IMR-90 (cell line): Measurements from ENCODE around the gene ILDR2. TPM values are rescaled to one million over a fixed set of nuclear protein-coding genes. Genes with fewer than 3 reads are reported as not detected.

ENCODE experiments used
- ATAC-seq: fragments of 200-7000 bp; cut with Tn5 transposase; 2 replicates; pipeline ENCODE4 v1.9.1; 2020; ENCODE audit warnings: low read depth, mild to moderate bottlenecking, moderate library complexity
- BruUV-seq: library from RNA; stranded (reverse); fragments of 400-500 nt; replicated peaks from 2 replicates; lab custom pipeline; 2021; lab: Mats Ljungman, UMichigan
- CTCF ChIA-PET: fragments of 300-600 bp; formaldehyde crosslinking; extraction: SDS; loops from one replicate; lab custom pipeline; 2021; ENCODE audit warnings: antibody characterized with exemption; lab: Yijun Ruan, JAX
- POLR2A ChIA-PET: fragments of 300-600 bp; sonication (Branson Sonifier 250); formaldehyde crosslinking; loops from one replicate; lab custom pipeline; 2022; ENCODE audit warnings: antibody characterized with exemption; ENCODE audit not compliant: unreplicated experiment; lab: Charles Lee
- DNase-seq: peaks from one replicate; pipeline ENCODE4 v3.0.0; 2013
- H2AFZ ChIP-seq: replicated peaks from 2 replicates; pipeline ENCODE3; 2013; ENCODE audit warnings: low read length, mild to moderate bottlenecking; ENCODE audit not compliant: poor library complexity
- H2AK5ac ChIP-seq: 2 replicates; pipeline ENCODE4 v1.6.1; 2013; ENCODE audit warnings: low read depth, low read length, inconsistent platforms
- H2AK9ac ChIP-seq: replicated peaks from 2 replicates; pipeline ENCODE3; 2013; ENCODE audit warnings: mild to moderate bottlenecking, low read depth, low read length, moderate library complexity; ENCODE audit not compliant: poor library complexity
- H2BK120ac ChIP-seq: 2 replicates; pipeline ENCODE4 v1.6.1; 2013; ENCODE audit warnings: low read depth, low read length, inconsistent platforms
- H2BK15ac ChIP-seq: 3 replicates; pipeline ENCODE4 v1.6.1; 2013; ENCODE audit warnings: low read depth, low read length, inconsistent platforms
- H2BK20ac ChIP-seq: 2 replicates; pipeline ENCODE4 v1.6.1; 2013; ENCODE audit warnings: low read depth, mild to moderate bottlenecking, inconsistent platforms, low read length, moderate library complexity
- H2BK5ac ChIP-seq: 2 replicates; pipeline ENCODE4 v1.6.1; 2013; ENCODE audit warnings: mild to moderate bottlenecking, low read depth, low read length, inconsistent platforms; ENCODE audit not compliant: poor library complexity, severe bottlenecking
- H3K14ac ChIP-seq: replicated peaks from 2 replicates; pipeline ENCODE4 v1.6.1; 2013; ENCODE audit warnings: low read depth, low read length, inconsistent platforms
- H3K18ac ChIP-seq: 2 replicates; pipeline ENCODE4 v1.6.1; 2013; ENCODE audit warnings: low read depth, low read length, control low read depth
- H3K23ac ChIP-seq: 2 replicates; pipeline ENCODE4 v1.6.1; 2013; ENCODE audit warnings: low read depth, low read length, inconsistent platforms
- H3K27ac ChIP-seq: 2 replicates; pipeline ENCODE4 v1.5.1; 2013; ENCODE audit warnings: mild to moderate bottlenecking, control low read depth, low read length; ENCODE audit not compliant: insufficient read depth
- H3K27me3 ChIP-seq: 2 replicates; pipeline ENCODE4 v1.6.1; 2013; ENCODE audit warnings: low read length; ENCODE audit not compliant: control insufficient read depth, insufficient read depth
- H3K36me3 ChIP-seq: 2 replicates; pipeline ENCODE4 v1.6.1; 2013; ENCODE audit warnings: low read length, mixed read lengths; ENCODE audit not compliant: control insufficient read depth, insufficient read depth
- H3K4ac ChIP-seq: 2 replicates; pipeline ENCODE4 v1.6.1; 2013; ENCODE audit warnings: low read depth, low read length, inconsistent platforms
- H3K4me1 ChIP-seq: 2 replicates; pipeline ENCODE4 v1.6.1; 2013; ENCODE audit warnings: low read length, mixed read lengths; ENCODE audit not compliant: control insufficient read depth, insufficient read depth
- H3K4me2 ChIP-seq: 2 replicates; pipeline ENCODE4 v1.6.1; 2013; ENCODE audit warnings: low read depth, mild to moderate bottlenecking, control low read depth, low read length, moderate library complexity
- H3K4me3 ChIP-seq: 2 replicates; pipeline ENCODE4 v1.5.1; 2013; ENCODE audit warnings: low read depth, mild to moderate bottlenecking, control low read depth, low read length, moderate library complexity; ENCODE audit not compliant: insufficient read depth
- H3K56ac ChIP-seq: 2 replicates; pipeline ENCODE4 v1.6.1; 2013; ENCODE audit warnings: low read length, inconsistent platforms; ENCODE audit not compliant: insufficient read depth; ENCODE audit errors: extremely low read depth
- H3K79me1 ChIP-seq, 2 experiments: 2 replicates each; pipeline ENCODE4 v1.6.1; 2013; ENCODE audit warnings: low read length in 2 of 2, inconsistent platforms in 1 of 2, low read depth in 1 of 2
- H3K9ac ChIP-seq: 2 replicates; pipeline ENCODE4 v1.6.1; 2013; ENCODE audit warnings: low read depth, low read length, control low read depth
- H3K9me1 ChIP-seq: 2 replicates; pipeline ENCODE4 v1.6.1; 2013; ENCODE audit warnings: low read length, inconsistent platforms; ENCODE audit not compliant: insufficient read depth
- H3K9me3 ChIP-seq: 2 replicates; pipeline ENCODE4 v1.6.1; 2013; ENCODE audit warnings: low read length; ENCODE audit not compliant: control insufficient read depth, insufficient read depth
- H4K20me1 ChIP-seq: 2 replicates; pipeline ENCODE4 v1.6.1; 2013; ENCODE audit warnings: low read length, inconsistent platforms; ENCODE audit not compliant: insufficient read depth
- H4K5ac ChIP-seq: 2 replicates; pipeline ENCODE4 v1.6.1; 2013; ENCODE audit warnings: mild to moderate bottlenecking, low read depth, low read length, control low read depth
- H4K8ac ChIP-seq, 2 experiments: 2 replicates each; pipeline ENCODE4 v1.6.1; 2013; ENCODE audit warnings: low read depth in 2 of 2, low read length in 2 of 2, control low read depth in 1 of 2, inconsistent platforms in 1 of 2
- H4K91ac ChIP-seq: 2 replicates; pipeline ENCODE4 v1.6.1; 2013; ENCODE audit warnings: low read depth, low read length, inconsistent platforms; ENCODE audit not compliant: insufficient read depth
- BHLHE40 ChIP-seq: fragments of 150-350 bp; IDR thresholded peaks from 2 replicates; pipeline ENCODE4 v1.6.1; 2016; ENCODE audit warnings: mild to moderate bottlenecking, low read depth, low read length
- CEBPB ChIP-seq: IDR thresholded peaks from 2 replicates; pipeline ENCODE4 v1.6.1; 2012; ENCODE audit warnings: low read depth, low read length, improper control_type of control experiment
- CHD1 ChIP-seq: IDR thresholded peaks from 2 replicates; pipeline ENCODE4 v1.6.1; 2012; ENCODE audit warnings: low read depth, low read length, improper control_type of control experiment
- CTCF ChIP-seq: conservative IDR thresholded peaks from 2 replicates; pipeline ENCODE4 v1.5.1; 2012; ENCODE audit warnings: mild to moderate bottlenecking, low read depth, low read length, improper control_type of control experiment
- ELK1 ChIP-seq: fragments of 150-350 bp; IDR thresholded peaks from 2 replicates; pipeline ENCODE4 v1.6.1; 2016; ENCODE audit warnings: low read depth, mild to moderate bottlenecking, low read length, moderate library complexity, borderline replicate concordance
- FOS ChIP-seq: fragments of 150-350 bp; IDR thresholded peaks from 2 replicates; pipeline ENCODE4 v1.6.1; 2016; ENCODE audit warnings: low read depth, low read length
- MAFK ChIP-seq: IDR thresholded peaks from 2 replicates; pipeline ENCODE4 v1.6.1; 2012; ENCODE audit warnings: low read depth, low read length, improper control_type of control experiment
- MAZ ChIP-seq: IDR thresholded peaks from 2 replicates; pipeline ENCODE4 v1.6.1; 2012; ENCODE audit warnings: low read depth, mild to moderate bottlenecking, low read length, improper control_type of control experiment, moderate library complexity, borderline replicate concordance
- MXI1 ChIP-seq: IDR thresholded peaks from 2 replicates; pipeline ENCODE4 v1.6.1; 2012; ENCODE audit warnings: low read depth, mild to moderate bottlenecking, low read length, moderate library complexity, borderline replicate concordance
- NFE2L2 ChIP-seq: fragments of 150-350 bp; IDR thresholded peaks from 2 replicates; pipeline ENCODE4 v1.6.1; 2016; ENCODE audit warnings: low read depth, mild to moderate bottlenecking, low read length
- POLR2A ChIP-seq: IDR thresholded peaks from 2 replicates; pipeline ENCODE4 v1.6.1; 2012; ENCODE audit warnings: mild to moderate bottlenecking, low read depth, low read length
- RAD21 ChIP-seq: IDR thresholded peaks from 2 replicates; pipeline ENCODE4 v1.6.1; 2012; ENCODE audit warnings: low read length, improper control_type of control experiment
- RCOR1 ChIP-seq: IDR thresholded peaks from 2 replicates; pipeline ENCODE4 v1.6.1; 2012; ENCODE audit warnings: mild to moderate bottlenecking, low read length, improper control_type of control experiment; ENCODE audit not compliant: insufficient replicate concordance
- RFX5 ChIP-seq: IDR thresholded peaks from 2 replicates; pipeline ENCODE4 v1.8.0; 2012; ENCODE audit warnings: low read depth, mild to moderate bottlenecking, low read length, moderate library complexity
- SMC3 ChIP-seq: fragments of 150-350 bp; IDR thresholded peaks from 2 replicates; pipeline ENCODE4 v1.6.1; 2016; ENCODE audit warnings: low read depth, mild to moderate bottlenecking, antibody characterized with exemption, low read length, moderate library complexity
- USF2 ChIP-seq: fragments of 150-350 bp; IDR thresholded peaks from 2 replicates; pipeline ENCODE4 v1.6.1; 2017; ENCODE audit warnings: mild to moderate bottlenecking, antibody characterized with exemption, low read length, low read depth
- WGBS, 2 experiments: methylation state at CpG; one replicate each; pipeline versions ENCODE4 v1.1.5 to v1.1.7; 2013; ENCODE audit warnings: missing lambda C conversion rate in 2 of 2; ENCODE audit not compliant: insufficient read length in 1 of 2; ENCODE audit errors: extremely low coverage in 2 of 2; 5-methylcytosine and 5-hydroxymethylcytosine counted together
- dilution Hi-C: fragments of 300-500 bp; cut with HindIII; formaldehyde crosslinking; loops from one replicate; pipeline ENCODE4 v1.14.3; 2018; ENCODE audit warnings: low sequenced_read_pairs; ENCODE audit not compliant: unreplicated experiment
- in situ Hi-C: fragments of 300-500 bp; cut with MboI; formaldehyde crosslinking; loops from 3 replicates; pipeline ENCODE4 v1.14.3; 2019; ENCODE audit warnings: low sequenced_read_pairs, inconsistent platforms, mixed read lengths
- intact Hi-C: fragments of 100-400 bp; cut with micrococcal nuclease; formaldehyde crosslinking; loops from 2 replicates; pipeline ENCODE4 v1.10.0; 2022
- polyA plus RNA-seq, 3 experiments: library from polyadenylated mRNA; depleted of rRNA; stranded (reverse); fragments of >200 nt; gene quantifications; 2 replicates each; pipeline ENCODE4 v1.2.3, GENCODE V29; 2012; ENCODE audit warnings: low replicate concordance in 1 of 3
- total RNA-seq: library from RNA; depleted of rRNA; stranded (reverse); fragments of >200 nt; gene quantifications from 2 replicates; pipeline ENCODE4 v1.2.3, GENCODE V29; 2012

Gene ILDR2
- total and polyA plus RNA-seq, 2 of the 4 experiments (the other 2 are of a cell fraction) = under 0.01 TPM; not detected in 1

GRCh38 chr1:166915042-166915441 lies 60.3 kb downstream of the ILDR2 start:
- dilution Hi-C loops (no loop called here), in situ Hi-C loops (loop anchor here (10.0 kb wide), 1 partner anchor 140 kb away; no protein-coding TSS in a partner anchor), intact Hi-C loops (no loop called here)
- Histone ChIP-seq H3K9me3 (no peaks in the 10 kb centered on the region), H3K9ac (no peak overlapping the region), H4K20me1 (no peaks in the 10 kb centered on the region), H4K91ac (no peak overlapping the region), H3K4me1 (no peaks in the 10 kb centered on the region), H2AK9ac (no peak overlapping the region), H3K9me1 (no peaks in the 10 kb centered on the region; the same call in 1 of the 2 replicates), H3K18ac (no peak overlapping the region), H3K14ac (no peak overlapping the region), H2AK5ac (no peak overlapping the region), H3K23ac (no peak overlapping the region), H3K79me1 (no peaks in the 10 kb centered on the region), H3K36me3 (no peaks in the 10 kb centered on the region), H3K4ac (no peak overlapping the region), H2BK15ac (no peak overlapping the region), H2AFZ (no peak overlapping the region), H2BK5ac (no peak overlapping the region), H2BK20ac (no peak overlapping the region), H2BK120ac (no peak overlapping the region), H3K56ac (no peak overlapping the region), H4K8ac (no peak overlapping the region), H3K4me2 (no peak overlapping the region), H4K5ac (no peak overlapping the region), H3K27me3 (peaks cover 29% of the 10 kb centered on the region), H3K27ac (no peak overlapping the region), H3K4me3 (no peak overlapping the region)
- TF ChIP-seq MAZ (no peak), CEBPB (no peak), MAFK (no peak), NFE2L2 (no peak), RCOR1 (no peak), RAD21 (no peak), POLR2A (no peak), ELK1 (no peak), MXI1 (no peak), FOS (no peak), RFX5 (no peak), CHD1 (no peak), SMC3 (no peak), USF2 (no peak), CTCF (no peak), BHLHE40 (no peak)
- DNase-seq = no peak
- CTCF ChIA-PET = interaction anchor here (1.3 to 1.7 kb wide), 2 partner anchors 10 to 143 kb away, joined by 3 to 5 read pairs; no protein-coding TSS in a partner anchor
- POLR2A ChIA-PET = no interaction called here
- no CpG with 5 or more reads among the region's 1 CpG for WGBS, 2 experiments
- no TSS peak for BruUV-seq
- no peak for ATAC-seq
